GM12864 (cell line): ENCODE data around the gene RAB14.

ENCODE experiments used
- DNase-seq: peaks from one replicate; pipeline ENCODE4 v3.0.0-alpha.2; 2011; ENCODE audit warnings: low read depth
- H3K4me3 ChIP-seq: 2 replicates; pipeline ENCODE4 v1.5.1; 2011; ENCODE audit warnings: mild to moderate bottlenecking, low read depth, low read length, control low read depth
- CTCF ChIP-seq: IDR thresholded peaks from 2 replicates; pipeline ENCODE4 v1.5.1; 2011; ENCODE audit warnings: low read depth, mild to moderate bottlenecking, moderate library complexity, low read length, control low read depth, inconsistent platforms; ENCODE audit errors: missing control alignments

RAB14 gene

DNA sequence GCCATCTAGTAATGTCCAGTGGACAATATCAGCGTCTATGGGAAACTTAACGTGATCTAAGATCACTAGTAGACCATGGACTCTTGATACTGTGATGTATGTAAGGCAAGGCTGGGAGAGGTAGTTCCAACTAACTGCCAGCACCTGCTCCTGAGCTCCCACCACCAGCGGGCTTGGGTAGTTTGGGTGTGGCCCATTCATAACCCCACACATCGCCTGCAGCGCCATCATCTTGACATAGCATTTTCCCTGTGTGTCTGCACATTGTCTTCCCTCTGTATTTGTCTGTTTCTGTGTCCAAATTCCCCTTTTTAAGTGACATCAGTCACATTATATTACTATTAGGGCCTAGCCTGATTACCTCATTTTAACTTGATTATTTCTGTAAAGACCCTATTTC is 38.2 kb upstream of the RAB14 start:
- no peak for DNase-seq
- H3K4me3 ChIP-seq = no peak overlapping the region
- TF ChIP-seq CTCF = no peak

- no peak for TF ChIP-seq CTCF
- no peak for DNase-seq
Observed at GRCh38 chr9:121239071-121239470, 37.4 kb upstream of the RAB14 start.

DNA sequence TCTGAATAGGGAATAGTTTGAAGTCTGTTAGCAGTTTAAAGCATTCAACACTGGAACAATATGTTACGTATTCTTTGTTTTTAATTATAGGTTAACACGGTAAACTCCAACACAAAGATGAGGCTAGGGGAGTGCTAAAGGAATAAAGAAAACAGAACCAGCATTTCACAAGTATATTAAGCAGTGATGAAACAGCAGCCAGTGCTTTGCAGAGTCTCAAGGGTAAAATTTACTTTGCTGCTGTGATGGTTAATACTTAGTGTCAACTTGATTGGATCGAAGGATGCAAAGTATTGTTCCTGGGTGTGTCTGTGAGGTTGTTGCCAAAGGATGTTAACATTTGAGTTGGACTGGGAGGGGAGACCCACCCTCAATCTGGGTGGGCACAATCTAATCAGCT is 36.2 kb upstream of the RAB14 start:
- H3K4me3 ChIP-seq = no peak overlapping the region
- no peak for DNase-seq

More at GRCh38 chr9:121239071-121239470, 37.4 kb upstream of the RAB14 start:
- no peak overlapping the region for H3K4me3 ChIP-seq

DNA sequence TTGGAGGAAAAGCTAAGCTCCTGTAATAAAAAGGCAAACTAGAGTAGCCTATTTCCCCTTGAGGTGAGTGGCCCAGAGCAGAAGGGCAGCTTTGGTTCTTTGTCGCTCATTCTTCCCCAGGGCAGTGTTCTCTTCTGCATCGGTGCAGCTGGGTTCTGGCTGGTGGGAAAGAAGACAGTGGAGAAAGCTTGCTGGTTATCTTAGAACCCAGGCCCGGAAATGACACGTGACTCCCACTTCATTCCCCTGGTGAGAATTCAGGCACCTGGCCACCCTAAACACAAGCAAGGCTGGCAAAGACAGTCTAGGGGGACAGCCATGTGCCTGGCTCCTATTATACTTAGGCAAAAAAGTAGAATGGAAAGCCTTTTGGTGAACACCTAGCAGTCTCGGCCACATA is 33.8 kb upstream of the RAB14 start:
- DNase-seq = no peak
- H3K4me3 ChIP-seq = no peak overlapping the region
- no peak for TF ChIP-seq CTCF

More for the DNA sequence above, 36.2 kb upstream of the RAB14 start:
- TF ChIP-seq CTCF = no peak

DNA sequence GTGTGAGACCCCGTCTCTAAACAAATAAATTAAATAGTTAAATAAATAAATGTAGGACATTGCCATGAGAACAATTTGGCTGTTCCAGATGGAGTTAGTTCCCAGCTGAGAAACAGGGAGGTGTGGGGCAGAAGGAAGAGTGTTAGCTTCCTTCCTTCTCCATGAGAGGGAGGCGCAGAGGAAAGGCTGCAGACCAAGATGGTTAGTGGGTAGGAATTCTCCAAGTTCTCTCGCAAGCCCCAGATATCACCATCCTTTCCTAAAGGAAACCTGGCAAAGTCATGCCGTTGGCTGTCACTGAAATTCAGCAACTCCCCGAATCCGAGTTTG is 33.1 kb upstream of the RAB14 start:
- TF ChIP-seq CTCF = no peak
- no peak for DNase-seq
- H3K4me3 ChIP-seq = no peak overlapping the region

DNA sequence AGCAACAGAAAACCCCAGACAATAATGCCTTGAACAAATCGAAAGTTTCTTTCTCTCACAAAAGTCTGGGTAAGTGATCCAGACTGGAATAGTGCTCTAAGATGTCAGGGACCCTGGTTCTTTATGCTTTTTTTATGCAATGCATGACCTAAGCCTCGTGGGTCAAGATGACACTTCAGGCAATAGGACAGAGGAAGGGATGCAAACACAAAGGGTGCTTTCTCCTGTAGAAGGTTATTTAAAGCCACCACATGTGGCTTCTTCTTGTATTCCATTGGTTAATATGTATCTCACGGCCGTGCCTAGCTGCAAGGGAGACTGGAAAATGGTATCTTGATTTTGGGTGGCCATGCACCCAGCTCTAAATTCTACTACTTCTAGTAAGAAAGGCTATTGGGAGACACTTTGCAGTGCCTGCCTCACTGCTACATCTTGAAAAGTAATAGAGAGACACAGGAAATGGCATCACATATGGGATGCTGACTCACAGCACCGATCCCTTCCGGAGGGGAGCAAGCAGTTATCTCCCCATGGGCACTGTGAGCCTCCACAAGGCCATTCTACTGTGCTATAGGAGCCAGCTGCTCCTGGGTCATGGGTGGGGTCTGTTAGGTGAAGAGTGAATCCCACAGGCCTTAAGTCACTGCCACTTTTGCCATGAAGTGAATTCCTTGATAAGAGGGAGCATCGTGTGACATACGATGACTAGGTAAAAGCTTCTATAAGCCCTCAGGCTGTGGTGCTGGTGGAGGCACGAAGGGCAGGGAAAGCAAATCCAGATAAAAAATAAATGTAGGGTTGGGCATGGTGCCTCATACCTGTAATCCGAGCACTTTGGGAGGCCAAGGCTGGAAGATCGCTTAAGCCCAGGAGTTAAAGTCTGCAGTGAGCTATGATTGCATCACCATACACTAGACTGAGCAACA is 32.5 kb upstream of the RAB14 start:
- no peak for DNase-seq
- no peak for TF ChIP-seq CTCF
- H3K4me3 ChIP-seq = no peak overlapping the region

DNA sequence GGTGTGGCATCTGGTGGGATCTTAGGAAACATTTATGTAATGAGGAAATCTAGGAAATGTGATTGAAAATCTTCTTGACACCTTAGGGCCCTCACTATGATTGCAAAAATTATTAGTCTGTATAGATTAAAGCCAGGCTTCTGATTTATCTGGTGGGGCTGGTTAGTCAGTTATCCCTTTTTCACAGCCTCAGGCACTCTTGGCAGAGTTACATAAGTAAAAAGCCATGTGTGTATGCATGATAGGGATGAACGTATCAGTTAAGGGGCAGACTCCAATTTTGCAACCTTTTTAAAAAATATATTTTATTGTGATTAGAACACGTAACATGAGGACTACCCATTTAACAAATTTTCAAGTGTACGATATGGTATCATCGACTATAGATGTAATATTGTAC is 30.6 kb upstream of the RAB14 start:
- no peak overlapping the region for H3K4me3 ChIP-seq
- TF ChIP-seq CTCF = no peak
- no peak for DNase-seq
